HL-60 (cell line): ENCODE results near the gene TENM3.

Source experiments
- GABPA ChIP-seq: IDR thresholded peaks from 2 replicates; pipeline ENCODE4 v1.6.1; 2012; ENCODE audit warnings: low read depth
- POLR2AphosphoS5 ChIP-seq: IDR thresholded peaks from 2 replicates; pipeline ENCODE4 v1.6.1; 2012; ENCODE audit warnings: low read depth
- REST ChIP-seq: IDR thresholded peaks from 2 replicates; pipeline ENCODE4 v1.6.1; 2012; ENCODE audit warnings: low read depth; ENCODE audit not compliant: insufficient replicate concordance
- TF ChIP-seq, protein P1 (sequence below): IDR thresholded peaks from one replicate; pipeline ENCODE4 v1.5.1; 2011; ENCODE audit warnings: low read length, control low read depth, inconsistent platforms; ENCODE audit not compliant: insufficient read depth

- TF ChIP-seq, protein P1, sequence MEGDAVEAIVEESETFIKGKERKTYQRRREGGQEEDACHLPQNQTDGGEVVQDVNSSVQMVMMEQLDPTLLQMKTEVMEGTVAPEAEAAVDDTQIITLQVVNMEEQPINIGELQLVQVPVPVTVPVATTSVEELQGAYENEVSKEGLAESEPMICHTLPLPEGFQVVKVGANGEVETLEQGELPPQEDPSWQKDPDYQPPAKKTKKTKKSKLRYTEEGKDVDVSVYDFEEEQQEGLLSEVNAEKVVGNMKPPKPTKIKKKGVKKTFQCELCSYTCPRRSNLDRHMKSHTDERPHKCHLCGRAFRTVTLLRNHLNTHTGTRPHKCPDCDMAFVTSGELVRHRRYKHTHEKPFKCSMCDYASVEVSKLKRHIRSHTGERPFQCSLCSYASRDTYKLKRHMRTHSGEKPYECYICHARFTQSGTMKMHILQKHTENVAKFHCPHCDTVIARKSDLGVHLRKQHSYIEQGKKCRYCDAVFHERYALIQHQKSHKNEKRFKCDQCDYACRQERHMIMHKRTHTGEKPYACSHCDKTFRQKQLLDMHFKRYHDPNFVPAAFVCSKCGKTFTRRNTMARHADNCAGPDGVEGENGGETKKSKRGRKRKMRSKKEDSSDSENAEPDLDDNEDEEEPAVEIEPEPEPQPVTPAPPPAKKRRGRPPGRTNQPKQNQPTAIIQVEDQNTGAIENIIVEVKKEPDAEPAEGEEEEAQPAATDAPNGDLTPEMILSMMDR: no peak
- TF ChIP-seq REST (no peak), POLR2AphosphoS5 (no peak), GABPA (no peak)
Measured at GRCh38 chr4:182616476-182616875, 373.3 kb downstream of the TENM3 start.
